Astrocyte (in vitro differentiated cells and primary cell): ENCODE results near the gene CDKAL1. TPM values are rescaled to one million over a fixed set of nuclear protein-coding genes. Genes with fewer than 3 reads are reported as not detected.

ENCODE experiments used
- DNase-seq: peaks from one replicate; pipeline ENCODE4 v3.0.0-alpha.2; 2010; ENCODE audit warnings: low read depth
- FAIRE-seq: peaks from 2 replicates; lab custom pipeline; 2011; peaks lifted over from hg19 to GRCh38; lab: Jason Lieb, UNC
- H2AFZ ChIP-seq: 2 replicates; pipeline ENCODE4 v1.6.0; 2012; ENCODE audit warnings: low read depth, low read length, inconsistent platforms
- H3K27ac ChIP-seq: 2 replicates; pipeline ENCODE4 v1.5.1; 2011; ENCODE audit warnings: low read depth, low read length, inconsistent platforms
- H3K27me3 ChIP-seq: 2 replicates; pipeline ENCODE4 v1.6.0; 2011; ENCODE audit warnings: low read length, inconsistent platforms; ENCODE audit not compliant: insufficient read depth
- H3K36me3 ChIP-seq: 2 replicates; pipeline ENCODE4 v1.5.1; 2011; ENCODE audit warnings: low read length, inconsistent platforms; ENCODE audit not compliant: insufficient read depth
- H3K4me1 ChIP-seq: 2 replicates; pipeline ENCODE4 v1.5.1; 2011; ENCODE audit warnings: low read length, inconsistent platforms; ENCODE audit not compliant: insufficient read depth
- H3K4me2 ChIP-seq: 2 replicates; pipeline ENCODE4 v1.6.0; 2012; ENCODE audit warnings: low read length, inconsistent platforms
- H3K4me3 ChIP-seq: 2 replicates; pipeline ENCODE4 v1.5.1; 2011; ENCODE audit warnings: low read depth, mild to moderate bottlenecking, low read length, inconsistent platforms; ENCODE audit not compliant: insufficient read depth
- H3K79me2 ChIP-seq: 2 replicates; pipeline ENCODE4 v1.6.0; 2012; ENCODE audit warnings: mild to moderate bottlenecking, low read length, inconsistent platforms; ENCODE audit not compliant: insufficient read depth
- H3K9ac ChIP-seq: 2 replicates; pipeline ENCODE4 v1.6.0; 2012; ENCODE audit warnings: mild to moderate bottlenecking, low read length, inconsistent platforms
- H3K9me3 ChIP-seq: 2 replicates; pipeline ENCODE4 v1.5.1; 2012; ENCODE audit warnings: low read depth, mild to moderate bottlenecking, low read length, inconsistent platforms; ENCODE audit not compliant: insufficient read depth
- H4K20me1 ChIP-seq: 2 replicates; pipeline ENCODE4 v1.6.0; 2012; ENCODE audit warnings: low read length, inconsistent platforms; ENCODE audit not compliant: insufficient read depth
- H3K27ac Mint-ChIP-seq: one replicate; pipeline ENCODE4 v1.8.0; 2021; ENCODE audit warnings: mild to moderate bottlenecking, mixed read lengths; ENCODE audit not compliant: unreplicated experiment
- H3K27me3 Mint-ChIP-seq: one replicate; pipeline ENCODE4 v1.8.0; 2021; ENCODE audit warnings: low read depth, mixed read lengths; ENCODE audit not compliant: unreplicated experiment
- H3K36me3 Mint-ChIP-seq: one replicate; pipeline ENCODE4 v1.8.0; 2021; ENCODE audit warnings: low read depth, mixed read lengths; ENCODE audit not compliant: unreplicated experiment
- H3K4me1 Mint-ChIP-seq: one replicate; pipeline ENCODE4 v1.8.0; 2021; ENCODE audit warnings: low read depth, mixed read lengths; ENCODE audit not compliant: unreplicated experiment
- H3K4me3 Mint-ChIP-seq: one replicate; pipeline ENCODE4 v1.8.0; 2021; ENCODE audit warnings: mild to moderate bottlenecking, moderate library complexity, mixed read lengths; ENCODE audit not compliant: unreplicated experiment
- H3K9me3 Mint-ChIP-seq: one replicate; pipeline ENCODE4 v1.8.0; 2021; ENCODE audit warnings: mild to moderate bottlenecking, mixed read lengths; ENCODE audit not compliant: unreplicated experiment
- CTCF ChIP-seq: IDR thresholded peaks from 2 replicates; pipeline ENCODE4 v1.5.1; 2011; ENCODE audit warnings: low read depth, mild to moderate bottlenecking, inconsistent platforms, low read length, moderate library complexity; ENCODE audit not compliant: insufficient read depth
- EZH2 ChIP-seq: IDR thresholded peaks from 2 replicates; pipeline ENCODE4 v1.6.1; 2012; ENCODE audit warnings: mild to moderate bottlenecking, low read length, inconsistent platforms; ENCODE audit not compliant: insufficient read depth
- total RNA-seq: library from RNA; stranded (reverse); gene quantifications from 2 replicates; pipeline ENCODE4 v1.2.1, GENCODE V29; 2021

The CDKAL1 gene
- total RNA-seq, 1 donor from 2014 or later, result 13.7 TPM

GRCh38 chr6:20833881-20834515, 299.7 kb downstream of the CDKAL1 start:
- no peak for DNase-seq
- Histone ChIP-seq H3K4me1 (no peaks in the 10 kb centered on the region), H3K4me3 (no peak overlapping the region), H2AFZ (no peak overlapping the region), H3K27me3 (no peaks in the 10 kb centered on the region), H3K9me3 (no peaks in the 10 kb centered on the region), H3K36me3 (no peaks in the 10 kb centered on the region), H3K9ac (no peak overlapping the region), H3K79me2 (no peaks in the 10 kb centered on the region), H3K4me2 (no peak overlapping the region), H4K20me1 (no peaks in the 10 kb centered on the region), H3K27ac (no peak overlapping the region)
- peaks cover 3% of the 10 kb centered on the region for H3K36me3 Mint-ChIP-seq
- TF ChIP-seq EZH2, result no peak
- no peak for TF ChIP-seq CTCF
- H3K4me3 Mint-ChIP-seq, result no peak overlapping the region
- no peak overlapping the region for H3K27ac Mint-ChIP-seq
- no peak for FAIRE-seq
- H3K4me1 Mint-ChIP-seq, result peaks cover 3% of the 10 kb centered on the region
- H3K27me3 Mint-ChIP-seq, result no peaks in the 10 kb centered on the region
- peaks cover 4% of the 10 kb centered on the region for H3K9me3 Mint-ChIP-seq

- no peaks in the 10 kb centered on the region for H3K36me3 ChIP-seq
- no peaks in the 10 kb centered on the region for H4K20me1 ChIP-seq
- DNase-seq (no peak), FAIRE-seq (no peak)
- no peak overlapping the region for H3K4me3 Mint-ChIP-seq
- peaks cover 7% of the 10 kb centered on the region for H3K4me1 Mint-ChIP-seq
- no peaks in the 10 kb centered on the region for H3K27me3 Mint-ChIP-seq
- H2AFZ ChIP-seq, result no peak overlapping the region
- no peaks in the 10 kb centered on the region for H3K27me3 ChIP-seq
- no peak overlapping the region for H3K9ac ChIP-seq
- peaks cover 3% of the 10 kb centered on the region for H3K36me3 Mint-ChIP-seq
- no peak for TF ChIP-seq CTCF
- no peak for TF ChIP-seq EZH2
- H3K9me3 ChIP-seq, result no peaks in the 10 kb centered on the region
- H3K79me2 ChIP-seq, result no peaks in the 10 kb centered on the region
- peaks cover 4% of the 10 kb centered on the region for H3K9me3 Mint-ChIP-seq
- no peak overlapping the region for H3K4me2 ChIP-seq
- no peak overlapping the region for H3K27ac Mint-ChIP-seq
- no peak overlapping the region for H3K27ac ChIP-seq
- peaks cover under 1% of the 10 kb centered on the region for H3K4me1 ChIP-seq
- H3K4me3 ChIP-seq, result no peak overlapping the region
These were observed 301.2 kb downstream of the CDKAL1 start for GRCh38 chr6:20835315-20836010.

GRCh38 chr6:20837189-20837588, 302.9 kb downstream of the CDKAL1 start:
- Histone ChIP-seq H3K4me3 (no peak overlapping the region), H4K20me1 (no peaks in the 10 kb centered on the region), H3K36me3 (no peaks in the 10 kb centered on the region), H3K9ac (no peak overlapping the region), H3K4me2 (no peak overlapping the region), H3K9me3 (no peaks in the 10 kb centered on the region), H3K27me3 (no peaks in the 10 kb centered on the region), H2AFZ (no peak overlapping the region), H3K4me1 (peaks cover 4% of the 10 kb centered on the region), H3K27ac (no peak overlapping the region), H3K79me2 (no peaks in the 10 kb centered on the region)
- no peak for FAIRE-seq
- TF ChIP-seq CTCF, result no peak
- no peak for TF ChIP-seq EZH2
- H3K9me3 Mint-ChIP-seq, result peaks cover 4% of the 10 kb centered on the region
- no peak overlapping the region for H3K27ac Mint-ChIP-seq
- no peak for DNase-seq
- no peaks in the 10 kb centered on the region for H3K27me3 Mint-ChIP-seq
- peaks cover 12% of the 10 kb centered on the region for H3K4me1 Mint-ChIP-seq
- H3K36me3 Mint-ChIP-seq, result peaks cover 3% of the 10 kb centered on the region
- H3K4me3 Mint-ChIP-seq, result no peak overlapping the region
